K562 (cell line): ENCODE data around the gene SPEM2. TPM values are rescaled to one million over a fixed set of nuclear protein-coding genes. Genes with fewer than 3 reads are reported as not detected.

Experiments
- ATAC-seq: fragments of 200-7000 bp; cut with Tn5 transposase; 3 replicates; pipeline ENCODE4 v1.9.1; 2020; ENCODE audit warnings: moderate library complexity
- BruUV-seq: library from RNA; stranded (reverse); fragments of 400-500 nt; replicated peaks from 2 replicates; lab custom pipeline; 2021; lab: Mats Ljungman, UMichigan
- CTCF ChIA-PET: fragments of 300-600 bp; formaldehyde crosslinking; extraction: SDS; loops from one replicate; lab custom pipeline; 2021; ENCODE audit warnings: low intra/inter-chr PET ratio; lab: Yijun Ruan, JAX
- POLR2A ChIA-PET: fragments of 300-600, 350-650 bp; sonication (Branson Sonifier 250); formaldehyde crosslinking; extraction: SDS; loops from one replicate; lab custom pipeline; 2021; ENCODE audit warnings: antibody characterized with exemption, inconsistent platforms; lab: Yijun Ruan, JAX
- DNase-seq, 4 experiments: peaks; one replicate each; pipeline versions ENCODE4 v3.0.0 to v3.0.0-alpha.2; 2011 to 2018; ENCODE audit warnings: low spot score in 3 of 4, mixed read lengths in 3 of 4; ENCODE audit errors: extremely low read depth in 1 of 4
- FAIRE-seq: peaks from 2 replicates; lab custom pipeline; 2011; peaks lifted over from hg19 to GRCh38; lab: Jason Lieb, UNC
- H2AFZ ChIP-seq: 2 replicates; pipeline ENCODE4 v1.6.0; 2011; ENCODE audit warnings: low read depth, low read length, control low read depth, inconsistent platforms
- H3K27ac ChIP-seq: fragments of 200-600 bp; 3 replicates; pipeline ENCODE4 v1.8.0; 2011; ENCODE audit warnings: low read depth, mild to moderate bottlenecking, control low read depth, inconsistent platforms, low read length, moderate library complexity, mixed read lengths; ENCODE audit errors: extremely low read depth
- H3K27me3 ChIP-seq, 2 experiments: fragments of 300-600 bp in 1 of 2; 2 replicates in 1 of 2; 3 replicates in 1 of 2; pipeline versions ENCODE4 v1.6.0 to v1.8.0; 2011; ENCODE audit warnings: inconsistent platforms in 2 of 2, low read length in 2 of 2, mild to moderate bottlenecking in 1 of 2, mixed read lengths in 1 of 2, moderate library complexity in 1 of 2; ENCODE audit not compliant: control insufficient read depth in 2 of 2, insufficient read depth in 2 of 2
- H3K36me3 ChIP-seq: fragments of 300-600 bp; 3 replicates; pipeline ENCODE4 v1.8.0; 2011; ENCODE audit warnings: mild to moderate bottlenecking, low read length, inconsistent platforms; ENCODE audit not compliant: control insufficient read depth, insufficient read depth
- H3K4me1 ChIP-seq, 2 experiments: fragments of 200-600 bp in 1 of 2; replicated peaks in 1 of 2; 2 replicates in 1 of 2; 3 replicates in 1 of 2; pipeline versions ENCODE4 v1.5.1 to v1.8.0; 2011; ENCODE audit warnings: inconsistent platforms in 2 of 2, low read length in 2 of 2, mild to moderate bottlenecking in 1 of 2, mixed read lengths in 1 of 2, moderate library complexity in 1 of 2; ENCODE audit not compliant: control insufficient read depth in 2 of 2, insufficient read depth in 2 of 2
- H3K4me2 ChIP-seq: 2 replicates; pipeline ENCODE4 v1.6.1; 2011; ENCODE audit warnings: low read length, control low read depth, inconsistent platforms, mixed read lengths; ENCODE audit not compliant: insufficient read depth
- H3K4me3 ChIP-seq: fragments of 200-600 bp; sonication (generic), shearing (Covaris generic); 2 replicates; pipeline ENCODE4 v1.5.1; 2016; ENCODE audit warnings: control low read depth, inconsistent platforms
- H3K79me2 ChIP-seq: fragments of 200-600 bp; 3 replicates; pipeline ENCODE4 v1.8.0; 2011; ENCODE audit warnings: low read length, inconsistent platforms; ENCODE audit not compliant: control insufficient read depth, insufficient read depth
- H3K9ac ChIP-seq, 2 experiments: 2 replicates each; pipeline versions ENCODE4 v1.6.0 to v1.6.1; 2011; ENCODE audit warnings: low read depth in 2 of 2, low read length in 2 of 2, control low read depth in 1 of 2, inconsistent platforms in 1 of 2, mild to moderate bottlenecking in 1 of 2, mixed read lengths in 1 of 2; ENCODE audit not compliant: insufficient read depth in 1 of 2
- H3K9me1 ChIP-seq: one replicate; pipeline ENCODE4 v1.6.0; 2011; ENCODE audit warnings: inconsistent platforms, mild to moderate bottlenecking, low read length, moderate library complexity; ENCODE audit not compliant: control insufficient read depth, insufficient read depth
- H3K9me3 ChIP-seq: replicated peaks from 2 replicates; pipeline ENCODE4 v1.5.1; 2011; ENCODE audit warnings: low read depth, low read length, inconsistent platforms; ENCODE audit not compliant: control insufficient read depth, insufficient read depth
- H4K20me1 ChIP-seq: replicated peaks from 2 replicates; pipeline ENCODE4 v1.6.1; 2011; ENCODE audit warnings: low read length, inconsistent platforms, mixed read lengths; ENCODE audit not compliant: control insufficient read depth, insufficient read depth
- GTF3C2 ChIP-seq: IDR thresholded peaks from 3 replicates; pipeline ENCODE4 v1.6.1; 2011; ENCODE audit warnings: borderline replicate concordance, mild to moderate bottlenecking, moderate library complexity; ENCODE audit not compliant: insufficient read length; ENCODE audit errors: extremely low read depth
- MCM7 ChIP-seq, 2 experiments: fragments of 450-650 bp; IDR thresholded peaks; 2 replicates each; pipeline ENCODE4 v1.6.1; 2016 to 2018
- RNF2 ChIP-seq: sonication (generic); IDR thresholded peaks from 2 replicates; pipeline ENCODE4 v1.6.1; 2016
- TFAP4 ChIP-seq: sonication (generic); formaldehyde crosslinking; IDR thresholded peaks from 2 replicates; pipeline ENCODE4 v1.8.0; 2022; ENCODE audit warnings: missing genetic modification reagents, mild to moderate bottlenecking, moderate library complexity, borderline replicate concordance
- ZBED1 ChIP-seq: IDR thresholded peaks from 2 replicates; pipeline ENCODE4 v1.6.1; 2014
- ZEB2 ChIP-seq: fragments of 450-650 bp; IDR thresholded peaks from 2 replicates; pipeline ENCODE4 v1.6.1; 2016
- ZNF354B ChIP-seq: fragments of 250-450 bp; sonication (Bioruptor Pico); IDR thresholded peaks from 2 replicates; pipeline ENCODE4 v1.4.0; 2020
- ZNF717 ChIP-seq: fragments of 250-450 bp; sonication (Bioruptor Pico); IDR thresholded peaks from 2 replicates; pipeline ENCODE4 v1.5.0; 2021
- ZNF830 ChIP-seq: fragments of 250-450 bp; sonication (Bioruptor Pico); IDR thresholded peaks from 2 replicates; pipeline ENCODE4 v1.5.0; 2021; ENCODE audit warnings: mild to moderate bottlenecking
- WGBS: fragments of 100-300 bp; shearing (Covaris generic); methylation state at CpG from one replicate; pipeline ENCODE4 v1.1.6; 2016; ENCODE audit warnings: low coverage, mixed read lengths; ENCODE audit not compliant: insufficient coverage; ENCODE audit errors: missing lambda C conversion rate; 5-methylcytosine and 5-hydroxymethylcytosine counted together
- in situ Hi-C: fragments of 300-500 bp; cut with MboI; formaldehyde crosslinking; loops from 4 replicates; pipeline ENCODE4 v1.15.0; 2018; ENCODE audit warnings: inconsistent platforms, mixed read lengths
- intact Hi-C: fragments of 100-400 bp; cut with micrococcal nuclease; formaldehyde crosslinking; loops from 2 replicates; pipeline ENCODE4 v1.14.2; 2022
- polyA plus RNA-seq, 8 experiments: library from polyadenylated mRNA; depleted of rRNA in 4 of 8; stranded (reverse) in 5 of 8; unstranded in 3 of 8; fragments of >200 nt; fragmentation: Nextera tagmentation in 2 of 8; fragmentation: Illumina TruSeq in 1 of 8; extraction: Ambion mirVana in 2 of 8; extraction: Trizol in 1 of 8; gene quantifications; 2 replicates each; pipeline versions ENCODE4 v1.2.1 to v1.2.3, GENCODE V29; 2011 to 2014; ENCODE audit warnings: inconsistent platforms in 1 of 8, missing spikeins in 1 of 8
- total RNA-seq, 7 experiments: library from RNA; depleted of rRNA in 6 of 7; stranded (reverse); fragments of >200 nt in 6 of 7; fragmentation: Illumina TruSeq in 2 of 7; extraction: Trizol in 2 of 7; gene quantifications; 2 replicates each; pipeline versions ENCODE4 v1.2.1 to v1.2.3, GENCODE V29; 2011 to 2021; ENCODE audit warnings: low replicate concordance in 1 of 7

SPEM2 gene
- total and polyA plus RNA-seq, 9 of the 15 experiments (the other 6 are each of a cell fraction or from before 2014, with no cell fraction given) = not detected

GRCh38 chr17:7476951-7477350 lies 51.5 kb downstream of the SPEM2 start:
- H3K4me2 ChIP-seq = peak overlapping the region; percentile 93
- no peaks in the 10 kb centered on the region for H3K9me3 ChIP-seq

More at GRCh38 chr17:7476951-7477350, 51.5 kb downstream of the SPEM2 start:
- Histone ChIP-seq H4K20me1 (0 out of 2 replicates have a peak, but pooled peaks cover 13% of the 10 kb centered on the region), H3K79me2 (peaks cover 78% of the 10 kb centered on the region), H3K4me1 (peaks cover 37 to 57% of the 10 kb centered on the region in 2 experiments), H3K9ac (peak overlapping the region; percentile 82 to 94), H2AFZ (no peak overlapping the region), H3K36me3 (no peaks in the 10 kb centered on the region; the same call in 1 of the 3 replicates), H3K9me1 (no peaks in the 10 kb centered on the region), H3K27me3 (no peaks in the 10 kb centered on the region), H3K4me3 (peak overlapping the region; percentile 70; the same call in 1 of the 2 replicates), H3K27ac (peak overlapping the region; percentile 92)
- intact Hi-C loops (no loop called here), in situ Hi-C loops (no loop called here)
- CTCF ChIA-PET = no interaction called here
- no peak for TF ChIP-seq GTF3C2
- TF ChIP-seq TFAP4 (CRISPR knock-in tag) = no peak
- TF ChIP-seq ZNF354B (CRISPR knock-in tag) = no peak
- TF ChIP-seq ZNF830 = no peak
- TF ChIP-seq MCM7 (IDR thresholded peaks at IDR 0.05) = no peak
- TF ChIP-seq ZEB2 = no peak
- no peak for TF ChIP-seq RNF2
- TF ChIP-seq ZNF717 (CRISPR knock-in tag) = no peak
- no peak for TF ChIP-seq ZBED1
- WGBS = 72% methylated on average over 3 of the region's 5 CpGs
- DNase-seq (no peak), FAIRE-seq (no peak), ATAC-seq (no peak)
- POLR2A ChIA-PET = interaction anchor here (0.5 to 2.6 kb wide), 7 partner anchors 8 to 210 kb away, joined by 3 to 13 read pairs (median 6); partner anchors contain the start of gene POLR2A
- no TSS peak for BruUV-seq

Other genes with a start within 250 kb of the SPEM2 start
Only the 7 nearest of the 39 such genes appear.
- gene TMEM256, start 21.5 kb upstream of the SPEM2 start, total RNA-seq (2014; rRNA removed) = 69.4 and 91.5 TPM in 2 replicates
- 46.4 and 51.0 TPM in 2 replicates for gene TMEM256, start 21.5 kb upstream of the SPEM2 start, total RNA-seq (2014; rRNA removed; fragmentation: Illumina TruSeq; extraction: Trizol)
- gene TMEM256, start 21.5 kb upstream of the SPEM2 start, total RNA-seq (2015; rRNA removed; fragmentation: Illumina TruSeq; extraction: Trizol) = 52.1 and 59.6 TPM in 2 replicates
- 60.1 and 67.5 TPM in 2 replicates for gene TMEM256, start 21.5 kb upstream of the SPEM2 start, total RNA-seq (2021)
- 68.5 and 83.9 TPM in 2 replicates for gene TMEM256, start 21.5 kb upstream of the SPEM2 start, polyA plus RNA-seq (2011; rRNA removed)
- 43.4 and 64.8 TPM in 2 replicates for gene TMEM256, start 21.5 kb upstream of the SPEM2 start, polyA plus RNA-seq (2014; fragmentation: Illumina TruSeq; extraction: Trizol)
- 100 to 1,000 TPM; 114 to 117 TPM for gene TMEM256, start 21.5 kb upstream of the SPEM2 start, polyA plus RNA-seq (2014; fragmentation: Nextera tagmentation; extraction: Ambion mirVana)
- gene TMEM256, start 21.5 kb upstream of the SPEM2 start, polyA plus RNA-seq (2014; rRNA removed) = 177 and 191 TPM in 2 replicates
- 0.77 and 1.1 TPM in 2 replicates for gene NLGN2, start 17.8 kb upstream of the SPEM2 start, total RNA-seq (2014; rRNA removed)
- gene NLGN2, start 17.8 kb upstream of the SPEM2 start, total RNA-seq (2014; rRNA removed; fragmentation: Illumina TruSeq; extraction: Trizol) = 0.26 and 0.40 TPM in 2 replicates
- 0.72 and 0.87 TPM in 2 replicates for gene NLGN2, start 17.8 kb upstream of the SPEM2 start, total RNA-seq (2015; rRNA removed; fragmentation: Illumina TruSeq; extraction: Trizol)
- 7.8 TPM in 2 replicates for gene NLGN2, start 17.8 kb upstream of the SPEM2 start, total RNA-seq (2021)
- gene NLGN2, start 17.8 kb upstream of the SPEM2 start, polyA plus RNA-seq (2011; rRNA removed) = 1.2 and 3.7 TPM in 2 replicates
- gene NLGN2, start 17.8 kb upstream of the SPEM2 start, polyA plus RNA-seq (2014; fragmentation: Illumina TruSeq; extraction: Trizol) = 4.2 and 4.4 TPM in 2 replicates
- gene NLGN2, start 17.8 kb upstream of the SPEM2 start, polyA plus RNA-seq (2014; fragmentation: Nextera tagmentation; extraction: Ambion mirVana) = under 1 TPM; 0.11 to 0.15 TPM
- gene NLGN2, start 17.8 kb upstream of the SPEM2 start, polyA plus RNA-seq (2014; rRNA removed) = 4.3 and 5.5 TPM in 2 replicates
- gene SPEM1, start 5.3 kb upstream of the SPEM2 start, total RNA-seq (2014; rRNA removed) = not detected in 2 replicates
- gene SPEM1, start 5.3 kb upstream of the SPEM2 start, total RNA-seq (2014; rRNA removed; fragmentation: Illumina TruSeq; extraction: Trizol) = not detected in 2 replicates
- gene SPEM1, start 5.3 kb upstream of the SPEM2 start, total RNA-seq (2015; rRNA removed; fragmentation: Illumina TruSeq; extraction: Trizol) = not detected in 2 replicates
- gene SPEM1, start 5.3 kb upstream of the SPEM2 start, total RNA-seq (2021) = not detected in 2 replicates
- not detected in 2 replicates for gene SPEM1, start 5.3 kb upstream of the SPEM2 start, polyA plus RNA-seq (2011; rRNA removed)
- not detected in 2 replicates for gene SPEM1, start 5.3 kb upstream of the SPEM2 start, polyA plus RNA-seq (2014; fragmentation: Illumina TruSeq; extraction: Trizol)
- not detected for gene SPEM1, start 5.3 kb upstream of the SPEM2 start, polyA plus RNA-seq (2014; fragmentation: Nextera tagmentation; extraction: Ambion mirVana)
- gene SPEM1, start 5.3 kb upstream of the SPEM2 start, polyA plus RNA-seq (2014; rRNA removed) = not detected in 2 replicates
- gene SPEM3, start 3.2 kb downstream of the SPEM2 start, total RNA-seq (2014; rRNA removed) = not detected in 2 replicates
- not detected in 2 replicates for gene SPEM3, start 3.2 kb downstream of the SPEM2 start, total RNA-seq (2014; rRNA removed; fragmentation: Illumina TruSeq; extraction: Trizol)
- not detected in 2 replicates for gene SPEM3, start 3.2 kb downstream of the SPEM2 start, total RNA-seq (2015; rRNA removed; fragmentation: Illumina TruSeq; extraction: Trizol)
- not detected in 2 replicates for gene SPEM3, start 3.2 kb downstream of the SPEM2 start, total RNA-seq (2021)
- not detected in 2 replicates for gene SPEM3, start 3.2 kb downstream of the SPEM2 start, polyA plus RNA-seq (2011; rRNA removed)
- not detected in 2 replicates for gene SPEM3, start 3.2 kb downstream of the SPEM2 start, polyA plus RNA-seq (2014; fragmentation: Illumina TruSeq; extraction: Trizol)
- not detected for gene SPEM3, start 3.2 kb downstream of the SPEM2 start, polyA plus RNA-seq (2014; fragmentation: Nextera tagmentation; extraction: Ambion mirVana)
- not detected in 2 replicates for gene SPEM3, start 3.2 kb downstream of the SPEM2 start, polyA plus RNA-seq (2014; rRNA removed)
- gene TMEM102, start 9.8 kb downstream of the SPEM2 start, total RNA-seq (2014; rRNA removed) = 5.9 and 6.7 TPM in 2 replicates
- gene TMEM102, start 9.8 kb downstream of the SPEM2 start, total RNA-seq (2014; rRNA removed; fragmentation: Illumina TruSeq; extraction: Trizol) = 1.1 and 1.5 TPM in 2 replicates
- gene TMEM102, start 9.8 kb downstream of the SPEM2 start, total RNA-seq (2015; rRNA removed; fragmentation: Illumina TruSeq; extraction: Trizol) = 2.7 and 3.2 TPM in 2 replicates
- 6.9 and 7.6 TPM in 2 replicates for gene TMEM102, start 9.8 kb downstream of the SPEM2 start, total RNA-seq (2021)
- gene TMEM102, start 9.8 kb downstream of the SPEM2 start, polyA plus RNA-seq (2011; rRNA removed) = 1.3 and 2.5 TPM in 2 replicates
- 3.0 and 5.0 TPM in 2 replicates for gene TMEM102, start 9.8 kb downstream of the SPEM2 start, polyA plus RNA-seq (2014; fragmentation: Illumina TruSeq; extraction: Trizol)
- gene TMEM102, start 9.8 kb downstream of the SPEM2 start, polyA plus RNA-seq (2014; fragmentation: Nextera tagmentation; extraction: Ambion mirVana) = under 1 TPM in 1 of 2 experiments, not detected in 1; 0.03 TPM
- gene TMEM102, start 9.8 kb downstream of the SPEM2 start, polyA plus RNA-seq (2014; rRNA removed) = 4.0 and 4.5 TPM in 2 replicates
- gene FGF11, start 13.9 kb downstream of the SPEM2 start, total RNA-seq (2014; rRNA removed) = 3.0 and 3.5 TPM in 2 replicates
- 2.7 and 3.2 TPM in 2 replicates for gene FGF11, start 13.9 kb downstream of the SPEM2 start, total RNA-seq (2014; rRNA removed; fragmentation: Illumina TruSeq; extraction: Trizol)
- 2.2 and 3.3 TPM in 2 replicates for gene FGF11, start 13.9 kb downstream of the SPEM2 start, total RNA-seq (2015; rRNA removed; fragmentation: Illumina TruSeq; extraction: Trizol)
- gene FGF11, start 13.9 kb downstream of the SPEM2 start, total RNA-seq (2021) = 4.4 and 5.8 TPM in 2 replicates
- 4.7 and 10.4 TPM in 2 replicates for gene FGF11, start 13.9 kb downstream of the SPEM2 start, polyA plus RNA-seq (2011; rRNA removed)
- gene FGF11, start 13.9 kb downstream of the SPEM2 start, polyA plus RNA-seq (2014; fragmentation: Illumina TruSeq; extraction: Trizol) = 6.1 and 7.5 TPM in 2 replicates
- gene FGF11, start 13.9 kb downstream of the SPEM2 start, polyA plus RNA-seq (2014; fragmentation: Nextera tagmentation; extraction: Ambion mirVana) = 1 to 10 TPM; 1.2 to 1.4 TPM
- gene FGF11, start 13.9 kb downstream of the SPEM2 start, polyA plus RNA-seq (2014; rRNA removed) = 3.2 and 3.4 TPM in 2 replicates
- gene CHRNB1, start 19.4 kb downstream of the SPEM2 start, total RNA-seq (2014; rRNA removed) = 4.7 and 5.0 TPM in 2 replicates
- gene CHRNB1, start 19.4 kb downstream of the SPEM2 start, total RNA-seq (2014; rRNA removed; fragmentation: Illumina TruSeq; extraction: Trizol) = 4.8 and 5.1 TPM in 2 replicates
- gene CHRNB1, start 19.4 kb downstream of the SPEM2 start, total RNA-seq (2015; rRNA removed; fragmentation: Illumina TruSeq; extraction: Trizol) = 6.3 and 6.6 TPM in 2 replicates
- 4.5 and 4.9 TPM in 2 replicates for gene CHRNB1, start 19.4 kb downstream of the SPEM2 start, total RNA-seq (2021)
- gene CHRNB1, start 19.4 kb downstream of the SPEM2 start, polyA plus RNA-seq (2011; rRNA removed) = 7.5 and 7.6 TPM in 2 replicates
- gene CHRNB1, start 19.4 kb downstream of the SPEM2 start, polyA plus RNA-seq (2014; fragmentation: Illumina TruSeq; extraction: Trizol) = 11.5 and 12.3 TPM in 2 replicates
- 10 to 100 TPM in 1 of 2 experiments, 1 to 10 TPM in 1; 8.2 to 11.3 TPM for gene CHRNB1, start 19.4 kb downstream of the SPEM2 start, polyA plus RNA-seq (2014; fragmentation: Nextera tagmentation; extraction: Ambion mirVana)
- 6.8 and 7.9 TPM in 2 replicates for gene CHRNB1, start 19.4 kb downstream of the SPEM2 start, polyA plus RNA-seq (2014; rRNA removed)